Superior temporal gyrus (tissue), 1 donor: ENCODE data around the gene ZHX3.
A peak's percentile ranks its signal among the peaks of the same experiment; 100 is the strongest.

ENCODE experiments used
- DNase-seq: peaks from one replicate; pipeline ENCODE4 v3.0.0-alpha.2; 2016; ENCODE audit errors: extremely low spot score

ZHX3 gene

DNA sequence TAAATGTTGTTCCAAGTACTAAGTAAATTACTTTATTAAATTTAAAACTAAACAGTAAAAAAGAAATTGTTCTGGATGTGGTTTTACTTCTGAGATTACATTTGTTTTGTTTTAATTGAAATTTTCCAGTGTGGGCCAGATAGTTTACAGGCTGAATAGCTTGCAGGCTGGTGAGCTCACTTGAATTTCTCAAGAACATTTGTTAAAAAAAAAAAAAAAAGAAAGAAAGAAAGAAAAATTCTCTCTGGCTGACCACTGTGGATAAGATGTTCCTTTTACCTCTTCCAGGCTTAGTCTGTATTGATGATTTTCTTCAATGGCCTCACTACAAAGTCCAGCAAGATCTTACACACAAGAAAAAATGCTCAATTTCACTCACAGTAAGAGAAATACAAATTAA lies 94.8 kb downstream of the ZHX3 start:
- DNase-seq: no peak

DNA sequence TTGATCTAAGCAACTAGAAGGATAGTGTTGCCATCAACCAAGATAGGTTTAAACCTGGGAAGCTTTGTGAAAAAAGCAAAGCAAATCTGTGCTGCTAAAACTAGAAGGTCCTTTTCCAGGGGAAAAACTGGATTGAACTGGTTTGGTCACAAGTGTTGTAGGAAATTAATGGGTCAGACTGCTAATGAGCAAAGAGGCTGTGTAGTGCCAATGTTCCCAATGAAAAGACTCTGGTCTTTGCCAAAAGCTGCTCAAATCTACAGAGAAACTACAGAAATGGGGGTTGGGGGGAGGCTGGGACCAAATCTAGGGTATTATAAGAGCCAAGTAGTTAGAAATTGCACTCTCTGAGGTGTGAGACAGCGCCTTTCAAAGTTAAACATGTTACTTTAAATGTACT lies 95.2 kb downstream of the ZHX3 start:
- DNase-seq: peak; percentile 96

DNA sequence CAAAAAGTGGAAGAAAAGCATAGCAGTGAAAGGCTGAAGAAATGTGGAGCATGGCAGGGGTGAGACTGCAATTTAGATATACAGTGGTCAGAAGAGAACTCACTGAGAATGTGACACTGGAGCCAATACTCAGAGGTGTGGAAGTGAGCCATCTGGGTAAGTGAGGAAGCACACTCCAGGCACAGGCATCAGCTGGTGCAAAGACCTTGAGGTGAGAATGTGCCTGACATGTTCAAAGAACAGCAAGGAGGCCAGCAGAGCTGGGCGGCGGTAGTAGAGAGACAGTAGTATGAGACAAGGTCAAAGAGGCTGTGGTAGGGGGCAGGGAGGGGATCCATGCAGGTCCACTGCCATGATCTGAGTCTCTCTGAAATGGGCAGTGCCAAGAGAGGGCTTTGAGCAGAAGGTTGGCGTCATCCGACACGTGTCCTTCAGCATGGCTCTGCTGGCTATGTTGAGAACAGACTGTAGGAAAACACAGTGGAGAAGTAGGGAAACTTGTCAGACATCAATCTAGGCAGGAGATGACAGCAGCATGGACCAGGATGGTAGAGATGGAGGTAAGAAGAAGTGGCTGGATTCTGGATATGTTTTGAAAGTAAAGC lies 95.8 kb downstream of the ZHX3 start:
- no peak for DNase-seq

DNA sequence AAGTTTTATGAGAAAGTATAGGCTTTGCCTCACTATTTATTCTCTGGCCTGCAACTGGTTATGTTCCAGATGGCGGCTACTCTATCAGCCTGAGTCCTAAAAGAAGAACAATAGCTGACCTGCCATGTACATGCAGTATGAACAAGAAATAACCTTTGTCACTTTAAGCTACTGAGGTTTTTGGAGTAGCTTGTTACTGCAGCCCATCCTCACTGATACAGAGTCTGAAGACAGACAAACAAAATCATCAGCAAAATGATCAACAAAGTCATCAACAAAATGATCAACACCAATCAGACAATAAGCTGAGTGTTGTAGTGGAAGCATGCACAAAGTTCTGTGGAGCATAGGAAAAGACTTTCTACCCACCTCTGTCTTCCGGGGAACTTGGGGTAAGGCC lies 97.7 kb downstream of the ZHX3 start:
- DNase-seq: no peak

DNA sequence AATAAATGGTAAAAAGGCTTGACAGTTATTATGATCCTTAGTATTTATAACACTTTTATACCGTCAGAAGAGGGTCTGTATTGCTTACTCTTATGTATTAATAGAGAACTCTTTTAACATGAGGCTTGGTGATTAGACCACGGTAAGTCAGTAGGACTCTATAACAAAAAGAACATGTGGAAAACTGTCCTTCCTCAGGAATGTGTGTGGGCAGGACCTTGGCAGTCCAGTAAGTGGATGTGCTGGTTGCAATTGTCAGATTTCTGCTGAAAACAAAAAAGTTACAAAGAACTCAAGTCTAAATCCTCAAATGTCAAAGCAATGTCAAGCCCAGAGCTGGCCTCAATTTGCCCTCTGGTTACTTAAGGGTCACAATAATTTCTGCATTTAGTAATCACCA lies 99.1 kb downstream of the ZHX3 start:
- DNase-seq: no peak

DNA sequence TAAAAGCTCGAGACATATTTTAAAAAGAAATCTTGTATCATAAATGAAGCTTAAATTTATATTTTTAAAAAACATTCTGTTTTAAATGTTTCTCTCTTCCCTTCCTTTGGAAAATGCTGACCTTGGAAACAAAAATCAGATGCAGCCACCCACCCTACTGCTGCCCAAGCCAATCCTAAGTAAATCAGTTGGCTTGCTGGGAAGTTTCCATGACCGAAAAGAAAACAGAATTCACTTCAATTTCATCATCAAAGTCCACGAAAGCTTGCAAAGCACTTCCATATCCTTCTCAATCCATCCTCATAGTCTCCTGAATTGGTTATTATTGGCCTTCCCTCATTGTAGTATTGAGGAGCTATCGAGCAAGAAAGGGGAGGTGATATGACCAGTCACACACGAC lies 100.1 kb downstream of the ZHX3 start:
- no peak for DNase-seq

DNA sequence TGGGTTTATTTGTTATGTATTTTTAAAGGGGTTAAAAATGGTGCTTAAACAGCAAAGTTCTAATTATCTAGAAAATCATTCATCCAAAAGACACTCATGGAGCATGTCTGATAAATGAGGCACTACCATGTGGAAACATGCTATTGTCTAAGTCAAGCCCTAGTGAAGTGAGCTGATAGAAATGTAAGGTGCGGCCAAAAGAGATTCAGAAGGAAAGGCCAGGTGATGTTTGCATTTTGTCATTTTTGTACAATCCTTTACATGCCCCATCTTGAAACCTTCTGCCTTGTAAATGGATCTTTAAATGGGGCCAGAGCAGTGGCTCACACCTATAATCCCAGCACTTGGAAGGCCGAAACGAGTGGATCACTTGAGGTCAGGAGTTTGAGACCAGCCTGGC lies 102.9 kb downstream of the ZHX3 start:
- DNase-seq: no peak

DNA sequence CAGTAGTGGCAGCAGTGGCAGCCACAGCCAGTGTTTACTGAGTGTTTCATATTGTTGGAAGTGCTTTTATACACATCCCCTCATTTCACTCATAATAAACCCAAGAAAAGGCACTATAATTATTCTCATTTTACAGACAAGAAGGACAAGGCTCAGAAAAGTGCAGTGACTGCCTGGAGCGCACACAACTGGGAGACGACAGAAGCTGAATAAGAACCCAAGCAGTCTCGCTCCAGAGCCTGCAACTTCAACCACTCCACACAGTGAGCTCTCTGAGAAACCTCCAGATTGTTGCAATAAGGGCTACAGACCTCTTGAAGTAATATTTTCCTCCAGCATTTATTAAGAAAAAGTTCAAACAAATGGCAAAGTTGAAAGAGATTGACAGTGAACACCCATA lies 103.3 kb downstream of the ZHX3 start:
- peak; percentile 50 for DNase-seq

DNA sequence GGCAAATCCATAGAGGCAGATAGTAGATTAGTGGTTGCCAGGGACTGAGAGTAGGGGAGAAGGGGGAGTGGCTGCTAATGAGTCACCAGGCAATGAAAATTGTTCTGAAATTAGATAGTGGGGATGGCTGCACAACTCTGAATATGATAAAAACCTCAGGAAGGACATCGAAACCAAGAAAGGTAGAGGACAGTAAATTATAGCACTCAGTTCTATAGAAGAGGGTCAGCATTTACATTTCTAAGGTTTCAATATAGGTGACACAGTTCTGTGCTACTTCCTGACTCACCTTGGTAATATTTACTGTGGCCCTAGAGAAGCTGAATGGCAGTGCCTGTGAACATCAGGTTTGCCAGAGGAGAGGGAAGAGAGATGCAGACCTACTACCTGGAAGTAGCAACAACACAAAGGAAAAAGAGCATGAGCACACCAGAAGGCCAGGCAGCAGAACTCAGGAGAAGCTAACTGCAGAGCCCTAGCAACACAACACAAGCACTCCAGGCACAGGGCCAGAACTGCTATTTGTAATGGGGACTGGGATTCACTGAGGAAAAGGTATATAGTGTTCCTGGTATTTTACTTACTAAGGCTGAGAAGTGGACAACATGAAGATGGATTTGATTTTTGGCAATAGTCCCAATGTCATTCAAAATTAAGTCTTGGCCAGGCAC lies 104.2 kb downstream of the ZHX3 start:
- DNase-seq: peak; percentile 58

DNA sequence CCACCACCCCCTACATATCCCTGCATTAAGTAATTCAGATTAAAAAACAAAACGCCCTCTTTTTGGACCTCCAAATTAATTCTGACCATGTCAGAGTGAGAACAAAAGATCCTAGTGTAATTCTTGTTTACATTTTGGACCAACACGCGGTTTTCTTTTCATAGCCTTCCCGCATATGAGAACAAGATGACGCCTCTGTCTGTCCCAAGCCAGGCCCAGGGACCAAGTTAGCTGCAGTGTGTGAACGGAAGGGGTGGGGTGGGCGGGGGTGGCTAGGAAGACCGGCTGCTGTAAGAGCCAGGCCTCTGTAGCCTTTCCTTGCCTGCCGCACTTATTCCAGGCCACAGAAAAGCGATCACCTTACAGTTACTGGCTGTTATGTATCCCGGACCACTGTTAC lies 112.2 kb downstream of the ZHX3 start:
- peak; percentile 95 for DNase-seq

DNA sequence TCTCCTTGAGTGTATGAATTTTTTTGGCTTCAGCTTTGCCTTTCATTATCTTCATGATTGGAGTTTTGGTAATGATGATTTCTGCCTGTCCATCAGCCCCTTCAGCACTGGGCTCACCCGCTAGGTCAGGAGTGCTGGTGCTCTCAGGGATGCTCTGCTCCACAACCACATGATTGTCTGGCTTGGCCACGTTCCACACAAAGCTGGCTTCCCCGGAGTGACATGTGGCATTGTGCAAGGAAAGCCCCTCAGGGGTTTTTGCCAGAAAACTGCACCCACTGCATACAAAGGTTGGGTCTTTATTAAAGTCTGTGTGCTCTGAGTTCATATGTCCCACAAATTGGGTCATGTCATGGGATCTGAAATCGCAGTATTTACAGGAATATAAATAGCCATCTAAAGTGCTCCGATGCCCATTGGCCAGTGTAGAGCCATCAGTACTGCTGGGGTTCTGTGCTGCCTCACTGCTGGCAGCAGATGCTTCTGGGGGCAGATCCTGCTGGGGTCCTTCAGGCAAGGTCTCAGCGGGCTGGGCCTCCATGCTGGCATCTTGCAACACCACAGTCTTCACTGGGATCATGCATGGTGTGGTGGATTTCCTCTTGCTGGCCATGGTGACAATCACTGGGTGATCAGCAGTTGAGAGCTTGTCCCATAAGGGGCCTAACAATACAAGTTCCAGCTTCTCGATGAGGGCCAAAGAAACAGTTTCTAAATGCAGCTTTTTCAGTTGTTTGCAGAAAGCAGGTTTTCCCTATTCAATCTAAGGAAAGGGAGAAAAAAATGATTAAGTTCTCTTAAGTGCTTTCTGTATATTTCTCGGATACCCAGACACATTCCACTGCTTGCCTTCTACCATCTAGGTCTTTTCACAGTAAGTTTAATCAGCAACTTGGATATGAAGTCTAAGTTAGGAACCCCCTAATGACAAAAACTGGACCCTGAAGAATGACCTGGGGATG lies 112.9 kb downstream of the ZHX3 start:
- DNase-seq: peak; percentile 84

DNA sequence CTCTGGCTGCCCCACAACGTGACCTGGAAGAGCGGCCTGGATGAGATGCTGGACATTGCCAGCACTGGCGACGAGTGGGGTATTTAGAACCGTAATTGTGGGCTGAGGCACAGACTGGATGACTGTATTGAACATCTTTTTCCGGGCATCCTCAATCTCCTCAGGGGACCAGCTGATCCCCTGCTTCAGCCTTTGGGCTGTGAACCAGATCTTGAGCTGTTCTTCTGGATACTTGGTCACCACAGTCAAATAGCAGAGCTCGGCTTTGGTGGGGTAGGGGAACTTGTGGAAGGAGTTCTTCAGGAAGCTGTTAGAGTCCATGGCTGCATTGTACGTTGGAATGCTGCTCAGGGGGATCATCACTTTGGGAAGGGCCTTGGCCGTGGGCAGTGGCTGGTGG lies 113.9 kb downstream of the ZHX3 start:
- DNase-seq: peak; percentile 5

DNA sequence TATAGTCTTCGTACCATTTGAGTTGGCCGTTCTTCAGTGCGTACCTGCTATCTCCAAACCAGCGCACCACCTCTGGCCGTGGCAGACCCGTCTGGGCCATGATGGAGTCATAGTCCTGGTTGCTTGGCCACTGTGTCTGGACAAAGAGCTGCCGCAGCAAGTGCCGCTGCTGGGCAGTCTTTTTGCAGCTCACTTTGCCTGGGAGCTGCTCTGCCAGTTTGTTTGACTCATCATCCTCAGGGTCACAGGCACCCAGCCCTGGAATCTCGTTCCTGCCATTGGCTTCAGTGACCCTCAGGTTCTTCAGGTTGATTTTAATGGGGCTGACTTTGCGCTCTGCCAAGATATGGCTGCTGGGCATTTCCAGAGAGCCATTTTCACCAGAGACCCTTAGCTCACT lies 115.1 kb downstream of the ZHX3 start:
- DNase-seq: no peak

DNA sequence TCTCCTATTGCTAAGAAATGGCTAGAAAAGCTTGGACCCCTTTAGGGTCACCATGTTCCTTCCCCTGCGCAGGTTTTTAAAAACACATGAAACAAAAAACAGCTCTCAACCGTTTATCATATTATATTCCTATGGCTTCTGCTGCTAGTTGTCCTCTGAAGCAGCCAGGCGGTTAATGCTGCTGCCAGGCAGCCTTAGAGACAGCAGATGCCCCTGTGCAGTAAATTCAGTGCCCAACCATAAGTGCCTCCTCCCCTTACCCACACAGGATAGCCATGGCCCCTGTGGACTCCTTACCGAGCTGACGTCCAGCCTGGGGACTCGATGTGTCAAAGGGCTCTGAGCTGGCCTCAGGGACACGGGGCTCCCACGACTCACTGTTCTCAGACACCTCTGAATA lies 115.8 kb downstream of the ZHX3 start:
- DNase-seq: peak; percentile 9

DNA sequence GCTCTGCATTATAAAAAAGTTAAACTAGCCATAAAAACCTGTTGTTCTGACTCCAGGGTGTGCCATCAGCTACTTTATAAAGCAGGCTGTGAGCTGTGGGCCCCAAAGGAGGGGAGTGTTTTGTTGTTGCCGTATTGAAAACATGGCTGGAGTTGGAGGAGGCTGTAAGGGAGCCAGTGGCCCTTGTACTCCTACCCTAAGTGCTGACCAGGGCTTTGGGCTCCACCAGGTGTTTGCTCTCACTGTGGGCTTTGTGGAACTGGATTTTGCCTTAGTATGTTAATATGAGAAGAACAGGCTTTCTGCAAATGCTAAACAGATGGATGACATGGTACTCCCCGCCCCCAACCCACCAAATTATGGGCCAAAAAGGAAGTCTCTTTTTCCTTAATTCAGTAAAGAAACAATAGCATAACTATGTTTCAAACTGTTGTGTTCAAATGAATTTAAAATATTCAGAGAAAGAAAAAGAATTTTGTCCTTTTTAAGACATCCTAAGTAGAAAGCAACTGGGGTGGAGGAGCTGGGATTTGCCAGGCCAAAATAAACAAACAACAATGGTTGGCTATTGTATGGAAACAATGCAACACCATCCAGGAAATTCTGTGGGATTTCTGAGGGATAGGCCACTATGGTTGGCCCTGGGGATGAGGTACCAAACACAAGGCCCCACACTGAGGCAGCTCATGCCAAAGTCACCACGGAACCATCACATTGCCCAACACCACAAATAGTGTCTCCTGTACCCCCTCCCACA lies 116.9 kb downstream of the ZHX3 start:
- DNase-seq: peak; percentile 40

DNA sequence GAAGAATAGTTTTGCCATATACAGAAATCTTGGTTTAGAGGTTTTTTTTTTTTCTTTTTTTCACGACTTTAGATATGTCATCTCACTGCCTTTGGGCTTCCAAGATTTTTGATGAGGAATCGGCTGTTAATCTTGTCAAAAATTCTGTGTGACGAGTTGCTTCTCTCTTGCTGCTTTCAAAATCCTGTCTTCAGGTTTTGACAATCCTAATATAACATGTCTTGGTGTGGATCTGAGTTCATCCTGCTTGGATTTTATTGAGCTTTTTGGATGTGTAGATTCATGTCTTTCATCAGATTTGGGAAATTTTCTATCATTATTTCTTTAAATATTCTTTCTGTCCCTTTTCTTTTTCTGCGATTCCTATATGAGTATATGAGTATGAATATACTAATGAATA lies 119.1 kb downstream of the ZHX3 start:
- DNase-seq: peak; percentile 4

DNA sequence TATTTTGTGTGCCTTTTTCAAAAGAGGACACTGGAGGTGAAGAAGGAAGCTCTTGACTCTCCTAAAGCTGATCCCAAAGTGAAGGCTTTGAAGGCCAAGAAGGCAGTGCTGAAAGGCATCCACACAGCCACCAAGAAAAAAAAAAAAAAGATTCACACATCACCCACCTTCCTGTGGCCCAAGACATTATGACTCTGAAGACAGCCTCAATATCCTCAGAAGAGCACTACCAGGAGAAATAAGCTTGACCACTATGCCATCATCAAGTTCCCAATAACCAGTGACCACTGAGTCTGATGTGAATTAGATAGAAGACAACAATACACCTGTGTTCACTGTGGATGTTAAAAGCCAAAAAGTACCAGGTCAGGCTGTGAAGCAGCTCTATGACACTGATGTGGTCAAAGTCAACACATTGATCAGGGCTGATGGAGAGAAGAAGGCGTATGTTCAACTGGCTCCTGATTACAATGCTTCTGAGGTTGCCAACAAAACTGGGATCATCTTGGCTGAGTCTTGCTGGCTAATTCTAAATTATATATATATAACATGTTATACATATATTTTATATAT lies 120.8 kb downstream of the ZHX3 start:
- DNase-seq: peak; percentile 4

DNA sequence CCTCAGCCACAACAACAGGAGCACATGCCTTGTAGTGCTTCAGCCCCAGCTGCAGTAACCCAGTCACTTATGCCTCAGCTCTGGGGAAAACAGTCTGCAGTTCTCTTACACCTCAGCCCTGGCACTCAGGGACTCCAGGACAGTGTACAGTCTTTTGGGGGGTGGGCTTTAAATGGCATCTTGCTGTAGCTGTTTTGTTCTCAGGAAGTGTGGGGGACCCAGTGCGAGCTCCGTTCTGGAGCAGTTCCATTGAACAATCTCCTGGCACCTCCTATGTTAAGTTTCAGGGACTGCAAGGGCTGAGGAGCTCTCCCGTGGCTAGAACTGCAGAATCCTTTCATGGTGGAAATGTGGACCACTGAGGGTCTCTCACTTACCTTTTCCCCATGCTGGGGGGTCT lies 125.0 kb downstream of the ZHX3 start:
- DNase-seq: no peak

DNA sequence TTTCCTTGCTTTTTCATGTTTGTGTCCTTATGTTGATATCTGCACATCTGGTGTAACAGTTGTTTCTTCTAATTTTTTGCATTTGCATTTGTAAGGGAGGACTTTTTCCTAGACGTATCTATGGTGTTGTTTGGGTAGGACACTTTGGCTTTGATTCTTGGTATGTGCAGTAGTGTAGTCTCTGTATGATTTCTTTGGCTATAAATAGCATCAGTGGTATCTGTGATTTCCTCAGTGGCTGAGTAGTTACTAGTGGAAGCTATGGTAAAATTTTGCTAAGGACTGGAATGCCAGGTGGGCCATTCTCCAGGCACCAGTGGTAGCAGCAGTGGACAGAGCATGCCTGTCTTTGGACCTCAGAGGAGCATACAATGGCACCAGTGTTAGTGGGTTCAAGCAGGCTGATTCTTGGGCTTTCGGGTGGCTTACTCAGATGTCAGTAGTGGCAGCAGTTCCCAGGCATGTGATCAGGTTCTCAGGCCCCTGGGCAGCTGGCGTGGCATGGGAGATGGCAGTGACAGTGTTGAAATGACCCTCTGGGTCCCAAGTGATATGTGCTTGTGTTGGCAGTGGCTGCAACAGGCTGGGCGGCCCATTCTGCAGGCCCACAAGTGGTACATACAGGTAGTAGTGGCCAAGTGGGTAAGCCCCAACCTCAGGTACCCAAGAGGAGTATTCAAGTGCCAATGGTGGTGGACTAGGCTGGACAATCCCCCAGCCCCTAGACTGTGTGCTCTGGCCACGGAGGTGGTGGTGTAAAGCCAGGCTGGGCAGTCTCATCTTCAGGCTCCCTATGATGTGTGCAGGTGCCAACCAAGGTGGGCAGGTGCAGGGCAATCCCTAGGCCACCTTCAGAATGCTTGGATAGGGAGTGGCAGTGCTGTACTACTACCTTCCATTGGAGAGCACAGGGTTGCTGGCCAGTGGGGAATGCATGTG lies 125.7 kb downstream of the ZHX3 start:
- no peak for DNase-seq

DNA sequence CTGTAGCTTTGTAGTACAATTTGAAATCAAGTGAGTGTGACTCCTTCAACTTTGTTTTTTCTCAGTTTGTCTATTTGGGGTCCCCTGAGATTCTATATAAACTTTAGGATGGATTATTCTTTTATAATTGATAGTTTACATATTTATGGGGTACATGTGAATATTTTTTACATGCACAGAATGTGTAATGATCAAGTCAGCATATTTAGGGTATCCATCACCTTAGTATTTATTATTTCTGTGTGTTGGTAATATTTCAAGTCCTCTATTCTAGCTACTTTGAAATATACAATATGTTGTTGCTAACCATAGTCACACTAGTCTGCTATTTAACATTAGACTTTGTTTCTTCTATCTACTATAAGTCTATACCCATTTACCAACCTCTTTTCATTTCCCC lies 129.9 kb downstream of the ZHX3 start:
- DNase-seq: no peak
